HCT116 (cell line): ENCODE measurements around the gene MTFP1. TPM values are rescaled to one million over a fixed set of nuclear protein-coding genes. Genes with fewer than 3 reads are reported as not detected.

ENCODE experiments used
- ATAC-seq: fragments of 200-7000 bp; cut with Tn5 transposase; 2 replicates; pipeline ENCODE4 v1.9.1; 2020; ENCODE audit warnings: mild to moderate bottlenecking, moderate library complexity
- BruUV-seq: library from RNA; stranded (reverse); fragments of 400-500 nt; replicated peaks from 2 replicates; lab custom pipeline; 2021; lab: Mats Ljungman, UMichigan
- CTCF ChIA-PET: fragments of 300-600 bp; sonication (Branson Sonifier 250); formaldehyde crosslinking; loops from one replicate; lab custom pipeline; 2021; ENCODE audit warnings: antibody characterized with exemption; lab: Charles Lee
- POLR2A ChIA-PET: fragments of 300-600, 350-600 bp; sonication (Branson Sonifier 250); formaldehyde crosslinking; loops from one replicate; lab custom pipeline; 2021; ENCODE audit warnings: antibody characterized with exemption; lab: Charles Lee
- RAD21 ChIA-PET, 2 experiments: fragments of 300-600 bp; sonication (Branson Sonifier 250); formaldehyde crosslinking; loops; one replicate each; lab custom pipeline; 2023; ENCODE audit warnings: low total read pairs in 2 of 2; ENCODE audit not compliant: uncharacterized antibody in 2 of 2, unreplicated experiment in 2 of 2, low non-redundant PET in 1 of 2; lab: Charles Lee
- DNase-seq: peaks from one replicate; pipeline ENCODE4 v3.0.0-alpha.2; 2010; ENCODE audit warnings: low read depth, low spot score
- H2AFZ ChIP-seq: fragments of 200-600 bp; shearing (Covaris generic), sonication (generic); 2 replicates; pipeline ENCODE4 v1.6.1; 2017; ENCODE audit warnings: low read depth, mixed run types, mixed read lengths, antibody characterized with exemption, low read length; ENCODE audit not compliant: poor library complexity, severe bottlenecking
- H3K27ac ChIP-seq: 2 replicates; pipeline ENCODE4 v1.5.1; 2012; ENCODE audit warnings: low read depth, low read length
- H3K27me3 ChIP-seq: fragments of 200-600 bp; sonication (generic); 2 replicates; pipeline ENCODE4 v1.6.1; 2016; ENCODE audit warnings: mixed run types, low read length, mixed read lengths; ENCODE audit not compliant: insufficient read depth
- H3K36me3 ChIP-seq, 2 experiments: fragments of 200-500 bp in 1 of 2; fragments of 200-600 bp in 1 of 2; sonication (Bioruptor generic) in 1 of 2; sonication (generic) in 1 of 2; 2 replicates each; pipeline versions ENCODE4 v1.5.1 to v1.6.1; 2014 to 2016; ENCODE audit warnings: low read length in 2 of 2, inconsistent platforms in 1 of 2, mixed read lengths in 1 of 2, mixed run types in 1 of 2; ENCODE audit not compliant: insufficient read depth in 2 of 2, control insufficient read depth in 1 of 2
- H3K4me1 ChIP-seq, 2 experiments: fragments of 200-600 bp in 1 of 2; sonication (generic) in 1 of 2; 2 replicates each; pipeline versions ENCODE4 v1.5.1 to v1.6.1; 2012 to 2017; ENCODE audit warnings: low read length in 2 of 2, inconsistent platforms in 1 of 2, mild to moderate bottlenecking in 1 of 2, mixed read lengths in 1 of 2, mixed run types in 1 of 2, moderate library complexity in 1 of 2; ENCODE audit not compliant: insufficient read depth in 2 of 2, control insufficient read depth in 1 of 2
- H3K4me2 ChIP-seq: fragments of 200-600 bp; sonication (generic); 2 replicates; pipeline ENCODE4 v1.6.1; 2017; ENCODE audit warnings: mixed run types, low read length, mixed read lengths
- H3K4me3 ChIP-seq, 2 experiments: fragments of 200-600 bp in 1 of 2; sonication (generic) in 1 of 2; replicated peaks in 1 of 2; 2 replicates each; pipeline ENCODE4 v1.5.1; 2011 to 2016; ENCODE audit warnings: low read length in 2 of 2, control low read depth in 1 of 2, low read depth in 1 of 2, mild to moderate bottlenecking in 1 of 2, mixed read lengths in 1 of 2, mixed run types in 1 of 2
- H3K79me2 ChIP-seq: fragments of 200-600 bp; sonication (generic); 2 replicates; pipeline ENCODE4 v1.6.1; 2017; ENCODE audit warnings: mild to moderate bottlenecking, mixed run types, low read length, moderate library complexity, mixed read lengths; ENCODE audit not compliant: insufficient read depth
- H3K9ac ChIP-seq: fragments of 200-600 bp; sonication (generic); 2 replicates; pipeline ENCODE4 v1.6.1; 2016; ENCODE audit warnings: low read length, mixed read lengths
- H3K9me2 ChIP-seq: fragments of 200-600 bp; sonication (generic), shearing (Covaris generic); 2 replicates; pipeline ENCODE4 v1.6.1; 2017; ENCODE audit warnings: mixed run types, mild to moderate bottlenecking, moderate library complexity; ENCODE audit not compliant: insufficient read depth
- H3K9me3 ChIP-seq, 2 experiments: fragments of 200-500 bp in 1 of 2; fragments of 200-600 bp in 1 of 2; sonication (Bioruptor generic) in 1 of 2; sonication (generic) in 1 of 2; 2 replicates each; pipeline ENCODE4 v1.6.1; 2014 to 2017; ENCODE audit warnings: low read length in 2 of 2, mixed read lengths in 2 of 2, inconsistent platforms in 1 of 2, low read depth in 1 of 2, mild to moderate bottlenecking in 1 of 2, mixed run types in 1 of 2, moderate library complexity in 1 of 2; ENCODE audit not compliant: control insufficient read depth in 1 of 2, insufficient read depth in 1 of 2
- H4K20me1 ChIP-seq: fragments of 200-600 bp; sonication (generic), shearing (Covaris generic); 2 replicates; pipeline ENCODE4 v1.6.1; 2017; ENCODE audit warnings: mixed run types, mild to moderate bottlenecking, moderate library complexity; ENCODE audit not compliant: insufficient read depth
- CBX3 ChIP-seq: IDR thresholded peaks from 2 replicates; pipeline ENCODE4 v1.6.1; 2012; ENCODE audit warnings: low read depth
- CEBPB ChIP-seq: IDR thresholded peaks from 2 replicates; pipeline ENCODE4 v1.6.1; 2012; ENCODE audit warnings: low read depth
- EGR1 ChIP-seq: IDR thresholded peaks from 2 replicates; pipeline ENCODE4 v1.6.1; 2012; ENCODE audit warnings: low read depth
- EZH2 ChIP-seq: fragments of 200-600 bp; sonication (generic); IDR thresholded peaks from 2 replicates; pipeline ENCODE4 v1.6.1; 2017; ENCODE audit warnings: antibody characterized with exemption, mixed run types
- EZH2phosphoT487 ChIP-seq: fragments of 200-600 bp; IDR thresholded peaks from 2 replicates; pipeline ENCODE4 v1.6.1; 2018; ENCODE audit warnings: antibody characterized with exemption, borderline replicate concordance
- SIN3A ChIP-seq: IDR thresholded peaks from 2 replicates; pipeline ENCODE4 v1.6.1; 2012; ENCODE audit warnings: low read depth
- SP1 ChIP-seq: IDR thresholded peaks from 2 replicates; pipeline ENCODE4 v1.6.1; 2012; ENCODE audit warnings: low read depth
- YY1 ChIP-seq: IDR thresholded peaks from 2 replicates; pipeline ENCODE4 v1.6.1; 2011; ENCODE audit warnings: low read length, low read depth, moderate library complexity, mild to moderate bottlenecking; ENCODE audit not compliant: insufficient replicate concordance; ENCODE audit errors: extremely low read depth
- ZBTB33 ChIP-seq: IDR thresholded peaks from 2 replicates; pipeline ENCODE4 v1.6.1; 2011; ENCODE audit warnings: mild to moderate bottlenecking, low read length, moderate library complexity; ENCODE audit not compliant: insufficient replicate concordance; ENCODE audit errors: extremely low read depth
- ZFX ChIP-seq: fragments of 450-650 bp; IDR thresholded peaks from 2 replicates; pipeline ENCODE4 v1.6.1; 2017
- intact Hi-C: fragments of 100-400 bp; cut with micrococcal nuclease; formaldehyde crosslinking; loops from 2 replicates; pipeline ENCODE4 v1.10.0; 2022
- total RNA-seq: library from RNA; stranded (reverse); gene quantifications from one replicate; pipeline ENCODE4 v1.2.1, GENCODE V29; 2021; ENCODE audit not compliant: unreplicated experiment
- TF ChIP-seq, protein P1 (sequence below): IDR thresholded peaks from 2 replicates; pipeline ENCODE4 v1.6.1; 2012; ENCODE audit warnings: low read depth
- TF ChIP-seq, protein P2 (sequence below): IDR thresholded peaks from 2 replicates; pipeline ENCODE4 v1.6.1; 2012

The MTFP1 gene
- total RNA-seq, 1 experiment from 2014 or later = 36.1 TPM

GRCh38 chr22:30425616-30426387 is at the start of gene MTFP1 (continued):
- TF ChIP-seq, protein P1, sequence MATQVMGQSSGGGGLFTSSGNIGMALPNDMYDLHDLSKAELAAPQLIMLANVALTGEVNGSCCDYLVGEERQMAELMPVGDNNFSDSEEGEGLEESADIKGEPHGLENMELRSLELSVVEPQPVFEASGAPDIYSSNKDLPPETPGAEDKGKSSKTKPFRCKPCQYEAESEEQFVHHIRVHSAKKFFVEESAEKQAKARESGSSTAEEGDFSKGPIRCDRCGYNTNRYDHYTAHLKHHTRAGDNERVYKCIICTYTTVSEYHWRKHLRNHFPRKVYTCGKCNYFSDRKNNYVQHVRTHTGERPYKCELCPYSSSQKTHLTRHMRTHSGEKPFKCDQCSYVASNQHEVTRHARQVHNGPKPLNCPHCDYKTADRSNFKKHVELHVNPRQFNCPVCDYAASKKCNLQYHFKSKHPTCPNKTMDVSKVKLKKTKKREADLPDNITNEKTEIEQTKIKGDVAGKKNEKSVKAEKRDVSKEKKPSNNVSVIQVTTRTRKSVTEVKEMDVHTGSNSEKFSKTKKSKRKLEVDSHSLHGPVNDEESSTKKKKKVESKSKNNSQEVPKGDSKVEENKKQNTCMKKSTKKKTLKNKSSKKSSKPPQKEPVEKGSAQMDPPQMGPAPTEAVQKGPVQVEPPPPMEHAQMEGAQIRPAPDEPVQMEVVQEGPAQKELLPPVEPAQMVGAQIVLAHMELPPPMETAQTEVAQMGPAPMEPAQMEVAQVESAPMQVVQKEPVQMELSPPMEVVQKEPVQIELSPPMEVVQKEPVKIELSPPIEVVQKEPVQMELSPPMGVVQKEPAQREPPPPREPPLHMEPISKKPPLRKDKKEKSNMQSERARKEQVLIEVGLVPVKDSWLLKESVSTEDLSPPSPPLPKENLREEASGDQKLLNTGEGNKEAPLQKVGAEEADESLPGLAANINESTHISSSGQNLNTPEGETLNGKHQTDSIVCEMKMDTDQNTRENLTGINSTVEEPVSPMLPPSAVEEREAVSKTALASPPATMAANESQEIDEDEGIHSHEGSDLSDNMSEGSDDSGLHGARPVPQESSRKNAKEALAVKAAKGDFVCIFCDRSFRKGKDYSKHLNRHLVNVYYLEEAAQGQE = no peak
- TF ChIP-seq CBX3 = no peak
- TF ChIP-seq YY1 = no peak

GRCh38 chr22:30380011-30380410 is 45.6 kb upstream of the MTFP1 start:
- Histone ChIP-seq H3K79me2 (no peaks in the 10 kb centered on the region), H3K9ac (no peak overlapping the region), H3K27me3 (no peaks in the 10 kb centered on the region), H3K27ac (no peak overlapping the region), H3K9me3 (no peaks in the 10 kb centered on the region), H3K36me3 (0 out of 4 replicates have a peak, but pooled peaks cover 0 to 4% of the 10 kb centered on the region in 2 experiments), H4K20me1 (no peaks in the 10 kb centered on the region), H3K4me2 (no peak overlapping the region), H3K4me1 (no peaks in the 10 kb centered on the region), H3K9me2 (no peaks in the 10 kb centered on the region), H3K4me3 (no peak overlapping the region), H2AFZ (no peak overlapping the region)
- intact Hi-C loops = no loop called here
- POLR2A ChIA-PET = no interaction called here
- RAD21 ChIA-PET = no interaction called here
- BruUV-seq = no TSS peak
- CTCF ChIA-PET = no interaction called here
- ATAC-seq = no peak
- DNase-seq = no peak
- TF ChIP-seq, protein P1 = no peak
- TF ChIP-seq EGR1 (no peak), EZH2 (no peak), ZFX (no peak), EZH2phosphoT487 (no peak), SP1 (no peak), ZBTB33 (no peak), CEBPB (no peak), SIN3A (no peak)
- TF ChIP-seq, protein P2, sequence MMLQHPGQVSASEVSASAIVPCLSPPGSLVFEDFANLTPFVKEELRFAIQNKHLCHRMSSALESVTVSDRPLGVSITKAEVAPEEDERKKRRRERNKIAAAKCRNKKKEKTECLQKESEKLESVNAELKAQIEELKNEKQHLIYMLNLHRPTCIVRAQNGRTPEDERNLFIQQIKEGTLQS = no peak
- TF ChIP-seq, all 23 proteins: peak for 0
